ENCODE results near the gene PPIP5K2.

DNA sequence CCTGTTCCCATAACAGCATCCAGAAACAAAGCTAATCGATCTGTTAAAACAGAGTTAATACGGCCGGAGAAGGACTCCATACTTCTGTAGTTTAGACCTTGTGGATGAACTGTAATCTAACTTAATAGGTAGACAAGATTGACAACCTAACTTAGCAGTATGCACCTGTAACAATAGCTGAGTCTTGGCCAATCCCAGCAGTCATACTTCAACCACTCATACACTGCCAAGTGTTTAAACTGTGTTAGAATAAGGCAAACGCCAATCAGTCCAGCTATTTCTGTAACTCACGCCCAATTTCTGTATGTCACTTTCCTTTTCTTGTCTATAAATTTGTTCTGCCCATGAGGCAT lies 104.8 kb downstream of the PPIP5K2 start:
- TF ChIP-seq CTCF (IDR thresholded peaks at IDR 0.05) (no peak), POLR2A (IDR thresholded peaks at IDR 0.05) (no peak)

Measured in testis (tissue), 2 donors.